Measurements from ENCODE around the gene SH2B2. TPM values are rescaled to one million over a fixed set of nuclear protein-coding genes. Genes with fewer than 3 reads are reported as not detected.
A peak's percentile ranks its signal among the peaks of the same experiment; 100 is the strongest.

Gene SH2B2
- total and polyA plus RNA-seq, 10 donors, result 13.4 to 36.9 (median 28.9) TPM

DNA sequence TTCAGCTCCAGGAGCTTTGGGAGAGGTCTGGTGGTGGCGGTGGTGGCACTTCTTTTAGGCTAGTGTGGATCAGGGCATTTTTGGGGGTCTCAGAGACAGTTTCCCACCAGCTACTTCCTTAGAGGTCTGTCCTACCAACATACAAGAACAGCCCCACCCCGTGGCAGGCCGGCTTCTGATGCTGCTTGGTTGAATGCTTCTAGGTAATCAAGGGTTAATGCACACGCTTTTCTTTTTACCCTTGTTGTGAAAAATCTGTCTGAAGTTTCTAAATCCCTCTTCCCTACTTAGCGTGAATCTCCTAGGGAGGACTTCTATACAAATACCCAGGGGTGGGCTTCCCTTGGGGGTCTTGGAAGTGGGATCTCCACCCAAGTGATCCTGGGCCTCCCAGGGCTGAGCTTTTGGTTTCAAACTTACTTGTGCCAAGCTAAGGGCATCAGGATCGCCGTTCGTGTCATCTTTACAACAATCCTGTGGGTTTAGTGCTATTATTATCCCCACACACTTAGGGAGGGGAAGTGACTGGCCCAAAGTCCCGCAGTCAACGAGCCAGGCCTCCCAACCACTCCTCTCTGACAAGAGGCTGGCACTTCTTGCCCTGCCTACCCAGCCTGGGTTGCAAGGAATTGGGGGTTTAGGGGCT lies 1.7 kb downstream of the SH2B2 start:
- no peaks in the 10 kb centered on the region for H3K36me3 ChIP-seq
- DNase-seq, result no peak
- peaks cover 39 to 94% (median 84%) of the 10 kb centered on the region in 6 donors for H3K4me1 ChIP-seq
- TF ChIP-seq POLR2A (IDR thresholded peaks at IDR 0.05) (no peak), POLR2AphosphoS5 (IDR thresholded peaks at IDR 0.05) (no peak)
- TF ChIP-seq, protein P1, sequence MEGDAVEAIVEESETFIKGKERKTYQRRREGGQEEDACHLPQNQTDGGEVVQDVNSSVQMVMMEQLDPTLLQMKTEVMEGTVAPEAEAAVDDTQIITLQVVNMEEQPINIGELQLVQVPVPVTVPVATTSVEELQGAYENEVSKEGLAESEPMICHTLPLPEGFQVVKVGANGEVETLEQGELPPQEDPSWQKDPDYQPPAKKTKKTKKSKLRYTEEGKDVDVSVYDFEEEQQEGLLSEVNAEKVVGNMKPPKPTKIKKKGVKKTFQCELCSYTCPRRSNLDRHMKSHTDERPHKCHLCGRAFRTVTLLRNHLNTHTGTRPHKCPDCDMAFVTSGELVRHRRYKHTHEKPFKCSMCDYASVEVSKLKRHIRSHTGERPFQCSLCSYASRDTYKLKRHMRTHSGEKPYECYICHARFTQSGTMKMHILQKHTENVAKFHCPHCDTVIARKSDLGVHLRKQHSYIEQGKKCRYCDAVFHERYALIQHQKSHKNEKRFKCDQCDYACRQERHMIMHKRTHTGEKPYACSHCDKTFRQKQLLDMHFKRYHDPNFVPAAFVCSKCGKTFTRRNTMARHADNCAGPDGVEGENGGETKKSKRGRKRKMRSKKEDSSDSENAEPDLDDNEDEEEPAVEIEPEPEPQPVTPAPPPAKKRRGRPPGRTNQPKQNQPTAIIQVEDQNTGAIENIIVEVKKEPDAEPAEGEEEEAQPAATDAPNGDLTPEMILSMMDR (IDR thresholded peaks at IDR 0.05 in 8 of 11, conservative IDR thresholded peaks at IDR 0.05 in 3 of 11), result no peak
- H3K4me3 ChIP-seq, result peak overlapping the region in 7 of 8 donors; percentile 68 to 96 (median 90)
- no peaks in the 10 kb centered on the region for H3K9me3 ChIP-seq
- peaks cover 0 to 19% (median 0%) of the 10 kb centered on the region in 7 donors for H3K27me3 ChIP-seq (replicated peaks in 1 of 7)
- WGBS, 5 donors, result 24 to 40% (median 26%) methylated on average over 10 of the region's 10 CpGs
- intact Hi-C loops (cut with DNase I; ENCODE audit: low total_unique reads), result no loop called here
- H3K27ac ChIP-seq, result peak overlapping the region in 6 of 8 donors; percentile 20 to 97 (median 92)

DNA sequence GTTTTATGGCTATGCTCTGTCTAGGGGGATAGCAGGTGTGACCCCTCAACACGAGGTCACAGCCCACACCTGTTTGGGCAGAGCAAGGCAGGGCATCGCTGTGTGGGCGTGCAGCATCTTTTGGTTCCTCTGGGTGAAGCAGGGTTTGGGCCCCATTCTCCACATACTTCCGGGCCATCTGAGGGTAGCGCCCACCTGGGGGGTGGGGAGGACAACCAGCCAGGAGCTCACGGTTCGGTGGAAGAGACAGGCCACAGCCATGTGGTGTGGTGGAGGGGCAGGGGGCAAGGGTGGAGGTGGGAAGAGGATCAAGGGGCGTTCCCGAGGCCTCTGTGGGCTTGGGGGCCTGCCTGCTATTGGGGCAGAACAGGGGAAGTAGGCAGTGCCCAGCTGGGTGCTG lies 2.4 kb downstream of the SH2B2 start:
- Histone ChIP-seq H3K4me1 (peaks cover 39 to 94% (median 84%) of the 10 kb centered on the region in 6 donors), H3K27ac (peak overlapping the region in 5 of 8 donors; percentile 20 to 97 (median 94)), H3K36me3 (no peaks in the 10 kb centered on the region), H3K4me3 (peak overlapping the region in 5 of 8 donors; percentile 10 to 96 (median 93)), H3K9me3 (no peaks in the 10 kb centered on the region), H3K27me3 (replicated peaks in 1 of 7) (peaks cover 0 to 19% (median 0%) of the 10 kb centered on the region in 7 donors)
- 34 to 77% (median 65%) methylated on average over 6 to 9 of the region's 9 CpGs for WGBS, 5 donors
- TF ChIP-seq POLR2A (IDR thresholded peaks at IDR 0.05) (no peak), POLR2AphosphoS5 (IDR thresholded peaks at IDR 0.05) (peak; percentile 55 to 78 (median 73))
- intact Hi-C loops (cut with DNase I; ENCODE audit: low total_unique reads), result no loop called here
- DNase-seq, result peak; percentile 88

DNA sequence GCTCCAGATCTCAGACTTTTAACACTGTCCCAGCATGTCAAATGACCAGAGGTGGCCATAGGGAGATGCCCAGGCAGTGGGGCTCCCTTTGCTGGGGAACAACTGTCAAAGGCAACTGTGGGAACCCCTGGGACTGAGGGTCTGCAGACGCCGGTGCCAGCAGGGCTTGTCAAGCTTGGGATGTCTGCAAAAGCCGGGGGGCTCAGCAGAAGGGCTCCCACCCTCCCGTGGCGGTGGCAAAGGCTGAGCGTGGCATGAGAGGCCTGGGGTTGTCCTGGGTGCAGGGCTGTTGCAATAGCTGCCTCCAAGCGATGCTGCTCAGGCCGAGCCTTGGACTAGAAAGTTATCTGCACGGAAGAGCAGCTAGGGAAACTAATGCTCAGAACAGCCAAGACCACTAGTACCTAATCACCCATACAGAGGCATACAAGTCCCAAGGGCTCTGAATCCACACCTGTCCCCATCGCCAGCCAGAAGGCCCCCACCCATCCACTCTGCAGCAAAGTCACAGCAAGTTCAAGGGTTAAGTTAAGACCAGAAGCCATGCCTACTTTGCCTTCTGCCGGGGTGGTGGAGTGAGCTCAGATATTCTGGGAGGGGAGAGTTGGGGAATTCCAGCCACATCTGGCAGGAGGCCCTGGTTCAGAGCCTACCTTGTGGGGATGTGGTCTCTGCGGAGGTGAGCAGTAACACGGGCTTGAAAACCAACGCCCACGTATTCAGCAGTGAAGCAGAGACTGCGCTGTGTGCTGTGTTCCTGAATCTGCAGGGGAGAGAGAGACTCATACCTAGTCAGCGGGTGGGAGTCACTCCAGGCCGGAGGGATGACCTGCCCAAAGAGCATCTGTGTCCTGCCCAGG lies 4.6 kb downstream of the SH2B2 start:
- no peak for DNase-seq
- peak in 1 of 3 donors; percentile 62 for TF ChIP-seq POLR2AphosphoS5 (IDR thresholded peaks at IDR 0.05)
- TF ChIP-seq, protein P1 (IDR thresholded peaks at IDR 0.05 in 8 of 11, conservative IDR thresholded peaks at IDR 0.05 in 3 of 11), result no peak
- WGBS, 5 donors, result 44 to 68% (median 66%) methylated on average over 10 to 18 of the region's 18 CpGs
- intact Hi-C loops (cut with DNase I; ENCODE audit: low total_unique reads), result no loop called here
- Histone ChIP-seq H3K36me3 (peaks cover 0 to 5% (median 0%) of the 10 kb centered on the region in 6 donors), H3K27ac (peak overlapping the region in 2 of 8 donors; percentile 8 to 22), H3K4me1 (peaks cover 19 to 94% (median 79%) of the 10 kb centered on the region in 6 donors), H3K9me3 (no peaks in the 10 kb centered on the region), H3K4me3 (peak overlapping the region in 1 of 8 donors; percentile 38), H3K27me3 (replicated peaks in 1 of 7) (peaks cover 0 to 19% (median 0%) of the 10 kb centered on the region in 7 donors)

DNA sequence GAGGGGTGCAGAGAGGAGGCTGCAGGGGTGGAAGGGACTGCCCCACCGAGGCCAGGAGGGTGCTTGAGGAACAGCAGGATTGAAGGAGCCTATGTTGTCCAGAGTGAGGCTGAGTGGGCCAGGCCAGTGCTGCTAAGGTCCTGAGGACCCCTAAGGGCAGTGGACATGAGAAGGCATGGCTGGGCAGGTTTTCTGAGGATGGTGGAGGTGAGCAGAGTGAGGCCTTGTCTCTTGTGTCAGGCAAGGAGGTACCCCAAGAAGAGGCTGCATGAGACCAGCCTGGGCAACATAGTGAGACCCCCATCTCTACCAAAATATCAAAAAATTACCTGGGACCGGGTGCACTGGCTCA lies 5.2 kb downstream of the SH2B2 start:
- Histone ChIP-seq H3K27ac (peak overlapping the region in 1 of 8 donors; percentile 22), H3K9me3 (no peaks in the 10 kb centered on the region), H3K4me1 (peaks cover 19 to 95% (median 79%) of the 10 kb centered on the region in 6 donors), H3K4me3 (peak overlapping the region in 1 of 8 donors; percentile 38), H3K36me3 (peaks cover 0 to 5% (median 0%) of the 10 kb centered on the region in 6 donors), H3K27me3 (replicated peaks in 1 of 7) (peaks cover 0 to 19% (median 0%) of the 10 kb centered on the region in 7 donors)
- no peak for DNase-seq
- intact Hi-C loops (cut with DNase I; ENCODE audit: low total_unique reads), result no loop called here
- WGBS, 5 donors, result 67 to 89% (median 80%) methylated on average over 2 of the region's 2 CpGs
- TF ChIP-seq POLR2AphosphoS5 (IDR thresholded peaks at IDR 0.05) (no peak), POLR2A (IDR thresholded peaks at IDR 0.05) (no peak)
- TF ChIP-seq, protein P1 (IDR thresholded peaks at IDR 0.05 in 8 of 11, conservative IDR thresholded peaks at IDR 0.05 in 3 of 11), result no peak
